ENCODE results near the gene HEBP2.
"Not testable (repeated sequence)": the region's sequence is repeated elsewhere in the genome, so short reads cannot be mapped to it uniquely, and the experiment has no call there.

The HEBP2 gene

DNA sequence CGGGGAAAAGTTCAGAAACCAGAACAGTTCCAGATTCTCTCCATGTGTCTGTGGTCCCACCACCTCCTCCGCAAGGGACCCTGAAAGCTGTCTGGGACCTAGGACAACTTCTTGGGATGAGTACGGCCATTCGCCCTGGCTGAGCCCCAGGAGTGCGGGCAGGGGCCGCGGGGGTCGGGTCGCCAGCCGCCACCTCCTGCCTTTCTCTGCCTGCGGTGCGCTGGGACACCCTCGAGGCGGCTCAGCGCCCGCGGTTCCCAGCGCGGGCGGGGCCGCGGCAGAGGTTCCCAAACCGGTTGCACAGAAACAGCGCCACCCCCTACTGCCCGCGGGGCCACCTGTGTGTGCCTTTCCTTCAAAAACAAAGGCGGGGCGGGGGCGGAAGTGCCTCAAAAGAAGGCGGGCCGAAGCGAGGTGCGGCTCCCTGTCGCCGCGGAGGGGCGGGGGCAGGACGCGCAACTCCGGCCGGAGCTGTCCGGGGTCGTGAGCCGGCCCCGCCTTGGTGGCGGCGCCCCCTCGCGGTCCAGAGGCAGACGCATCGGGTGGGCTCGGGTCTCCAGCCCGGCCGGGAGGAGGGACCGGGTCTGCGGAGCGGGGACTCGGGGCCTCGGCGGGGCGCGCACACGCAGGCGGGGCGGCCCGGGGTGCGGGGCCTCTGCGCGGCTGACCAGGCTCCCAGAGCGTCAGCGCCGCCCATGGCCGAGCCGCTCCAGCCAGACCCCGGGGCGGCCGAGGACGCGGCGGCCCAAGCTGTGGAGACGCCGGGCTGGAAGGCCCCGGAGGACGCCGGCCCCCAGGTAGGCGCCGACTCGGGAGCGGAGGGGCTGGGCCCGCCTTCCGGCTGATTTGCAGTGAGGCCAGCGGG is at the start of gene HEBP2:
Gene HEBP2, plus strand, starts transcription at position 423 of the 865 bp plus-strand sequence. Its CDS starts 273 bp downstream, at position 696.
- DNase-seq (ENCODE audit: low spot score): peak; percentile 92

- no peak for DNase-seq (ENCODE audit: low spot score)
These were observed 46.1 kb upstream of the HEBP2 start for GRCh38 chr6:138357928-138358327.

GRCh38 chr6:138368684-138369083 is 35.3 kb upstream of the HEBP2 start:
- not testable (repeated sequence) for DNase-seq (ENCODE audit: low spot score)

- no peak for DNase-seq (ENCODE audit: low spot score)
These were observed 33.2 kb upstream of the HEBP2 start for GRCh38 chr6:138370631-138371451.

DNA sequence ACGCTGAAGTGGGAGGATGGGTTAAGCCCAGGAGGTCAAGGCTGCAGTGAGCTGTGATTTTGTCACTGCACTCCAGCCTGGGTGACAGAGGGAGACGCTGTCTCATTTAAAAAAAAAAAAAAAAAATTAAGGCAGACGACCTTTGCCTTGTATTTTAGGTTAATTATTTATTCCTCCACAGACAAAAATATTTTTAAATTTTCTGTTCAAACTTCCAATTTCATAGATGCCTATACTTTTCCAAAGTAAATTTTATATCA is 32.6 kb upstream of the HEBP2 start:
- no peak for DNase-seq (ENCODE audit: low spot score)

DNA sequence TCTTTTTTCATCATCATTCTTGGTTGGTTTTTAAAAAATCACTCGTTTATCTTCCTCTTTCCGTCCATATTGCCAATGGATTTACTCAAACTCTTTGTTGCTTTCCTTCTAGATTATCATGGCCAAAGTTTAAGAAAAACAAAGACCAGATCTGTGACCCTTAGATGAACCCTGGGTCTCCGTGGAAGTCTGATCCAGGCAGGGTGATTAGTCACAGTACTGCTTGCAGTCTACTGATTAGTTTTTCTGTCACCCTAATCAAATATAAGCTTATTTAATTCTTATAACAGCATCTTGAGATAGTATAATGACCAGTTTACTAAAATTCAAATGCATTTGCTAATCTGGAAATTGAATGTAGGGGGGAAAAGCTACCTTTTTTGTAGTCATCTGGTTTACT is 32.3 kb upstream of the HEBP2 start:
- no peak for DNase-seq (ENCODE audit: low spot score)

- DNase-seq (ENCODE audit: low spot score): no peak
These were observed 31.1 kb upstream of the HEBP2 start for GRCh38 chr6:138372711-138373463.

- no peak for DNase-seq (ENCODE audit: low spot score)
These were observed 29.8 kb upstream of the HEBP2 start for GRCh38 chr6:138374230-138374629.

DNA sequence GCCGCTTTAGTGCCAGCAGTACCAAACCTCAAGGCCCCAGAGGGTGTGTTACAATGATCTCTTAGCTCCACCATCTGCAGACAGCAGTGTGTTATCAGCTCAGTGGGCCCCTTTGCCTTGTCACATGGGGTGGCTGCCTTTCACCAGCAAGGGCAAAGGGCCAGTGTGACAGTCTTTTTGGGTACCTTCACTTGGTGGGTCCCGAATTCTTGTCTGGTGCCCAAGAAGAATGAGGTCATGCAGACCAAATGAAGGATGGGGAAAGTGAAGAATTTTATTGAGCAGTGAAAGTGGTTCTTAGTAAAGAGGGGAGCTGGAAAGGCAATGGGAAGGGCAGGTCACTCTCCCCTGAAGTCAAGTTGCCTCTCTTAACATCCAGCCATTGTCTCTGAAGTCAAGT is 29.2 kb upstream of the HEBP2 start:
- no peak for DNase-seq (ENCODE audit: low spot score)

- no peak for DNase-seq (ENCODE audit: low spot score)
These were observed 27.0 kb upstream of the HEBP2 start for GRCh38 chr6:138377042-138377441.

DNA sequence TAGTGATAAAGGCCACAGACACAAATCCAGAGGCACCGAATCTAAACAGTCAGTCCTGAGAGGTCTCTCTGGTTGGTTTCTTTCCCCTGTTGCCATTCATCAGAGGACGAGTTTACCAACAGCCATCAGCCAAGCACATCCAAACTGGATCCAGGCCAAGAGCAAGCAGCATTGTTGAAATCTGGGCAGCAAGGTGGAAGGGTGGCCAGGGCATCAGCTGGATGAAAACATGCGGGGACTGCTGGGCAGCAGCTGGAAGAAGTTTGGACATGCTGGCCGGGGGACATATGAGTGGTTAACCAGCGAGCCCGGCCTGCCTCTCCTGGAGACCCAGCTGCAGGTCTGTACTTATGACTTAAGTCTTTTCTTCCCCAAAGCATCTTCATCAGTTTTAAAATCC is 26.2 kb upstream of the HEBP2 start, which contains the start of gene SMIM28:
Gene SMIM28, plus strand, starts transcription at position 62 of the 400 bp plus-strand sequence. Its CDS starts 168 bp downstream, at position 230.
- DNase-seq (ENCODE audit: low spot score): no peak

- no peak for DNase-seq (ENCODE audit: low spot score)
These were observed 25.6 kb upstream of the HEBP2 start for GRCh38 chr6:138378463-138378862.

- no peak for DNase-seq (ENCODE audit: low spot score)
These were observed 21.3 kb upstream of the HEBP2 start for GRCh38 chr6:138382498-138383265.

GRCh38 chr6:138383776-138384175 is 20.2 kb upstream of the HEBP2 start:
- DNase-seq (ENCODE audit: low spot score): no peak

DNA sequence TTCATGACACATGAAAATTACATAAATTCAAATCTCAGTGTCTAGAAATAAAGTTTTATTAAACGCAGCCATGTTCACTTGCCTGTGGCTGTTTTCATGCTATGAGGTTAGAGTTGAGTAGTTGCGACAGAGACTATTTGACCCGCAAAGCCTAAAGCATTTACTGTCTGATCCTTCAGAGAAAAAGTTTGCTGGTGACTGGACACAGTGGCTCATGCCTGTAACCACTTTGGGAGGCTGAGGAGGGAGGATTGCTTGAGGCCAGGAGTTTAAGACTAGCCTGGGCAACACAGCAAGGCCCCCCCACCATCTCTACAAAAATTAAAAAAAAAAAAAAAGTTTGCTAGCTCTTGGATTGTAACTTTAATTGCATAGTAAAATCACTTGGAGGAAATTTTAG is 17.1 kb upstream of the HEBP2 start:
- no peak for DNase-seq (ENCODE audit: low spot score)

DNA sequence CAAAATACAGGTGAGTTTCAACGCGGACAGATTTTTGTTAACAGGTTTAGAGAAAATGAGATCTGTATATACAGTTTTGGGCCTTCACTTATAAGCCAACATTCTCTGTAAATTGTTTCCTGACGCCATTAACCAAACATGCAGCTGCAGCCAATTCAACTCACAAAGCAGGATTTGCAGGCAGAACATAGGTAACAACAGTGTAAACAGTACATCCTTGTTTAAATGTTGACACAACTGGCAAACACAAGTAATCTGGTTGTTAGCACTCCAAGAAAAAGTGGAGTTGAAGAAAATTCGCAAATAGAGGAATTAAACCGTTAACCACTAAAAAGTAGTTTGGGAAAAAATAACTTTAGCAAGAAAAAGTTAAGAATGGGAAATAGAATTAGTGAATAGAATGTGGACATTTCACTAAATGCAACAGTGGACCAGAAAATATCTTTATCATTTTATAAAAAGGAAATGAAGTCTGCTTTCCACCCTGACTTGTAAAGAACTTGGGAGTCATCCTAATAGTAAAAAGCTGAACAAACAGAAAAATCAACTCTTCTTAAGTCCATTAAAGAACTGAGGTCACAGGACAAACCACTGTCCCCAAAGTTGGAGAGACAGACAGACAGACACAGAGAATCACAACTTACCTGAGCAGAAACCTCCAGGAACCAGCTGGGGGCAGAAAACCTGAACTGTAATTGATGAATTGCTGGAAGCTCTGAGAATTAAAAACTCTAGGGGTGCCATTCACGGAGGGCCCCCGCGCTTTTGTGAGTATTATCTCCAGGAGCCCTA is 16.2 kb upstream of the HEBP2 start:
- no peak for DNase-seq (ENCODE audit: low spot score)

DNA sequence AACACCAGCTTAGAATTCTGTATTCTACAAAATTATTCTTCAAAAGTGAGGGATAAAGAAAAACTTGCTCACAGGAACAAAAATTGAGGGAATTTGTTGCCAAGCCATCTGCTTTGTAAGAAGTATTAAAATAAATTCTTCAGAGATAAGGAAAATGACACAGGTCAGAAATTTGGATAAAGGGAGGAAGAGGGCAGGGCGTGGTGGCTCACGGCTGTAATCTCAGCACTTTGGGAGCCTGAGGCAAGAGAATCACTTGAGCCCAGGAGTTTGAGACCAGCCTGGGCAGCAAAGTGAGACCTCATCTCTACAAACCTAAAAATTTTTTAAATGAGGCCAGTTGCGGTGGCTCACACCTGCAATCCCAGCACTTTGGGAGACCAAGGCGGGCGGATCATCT is 14.5 kb upstream of the HEBP2 start:
- no peak for DNase-seq (ENCODE audit: low spot score)

- DNase-seq (ENCODE audit: low spot score): no peak
These were observed 9.9 kb upstream of the HEBP2 start for GRCh38 chr6:138393871-138394783.

DNA sequence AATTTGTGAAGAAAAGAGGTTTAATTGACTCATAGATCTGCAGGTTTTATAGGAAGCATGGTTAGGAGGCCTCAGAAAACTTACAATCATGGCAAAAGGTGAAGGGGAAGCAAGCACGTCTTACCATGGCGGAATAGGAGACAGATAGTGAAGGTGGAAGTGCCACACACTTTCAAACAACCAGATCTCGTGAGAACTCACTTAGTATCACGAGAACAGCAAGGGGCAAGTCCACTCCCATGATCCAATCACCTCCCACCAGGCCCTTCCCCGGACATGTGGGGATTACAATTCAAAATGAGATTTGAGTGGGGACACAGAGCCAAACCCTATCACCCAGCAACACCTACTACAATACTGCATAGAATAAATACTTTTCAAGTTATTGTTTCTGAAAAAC is 7.3 kb upstream of the HEBP2 start:
- no peak for DNase-seq (ENCODE audit: low spot score)
